ENCODE measurements around the gene ALDH4A1. TPM values are rescaled to one million over a fixed set of nuclear protein-coding genes. Genes with fewer than 3 reads are reported as not detected.

ALDH4A1 gene
- total RNA-seq, 1 experiment from 2014 or later, result 26.1 TPM

DNA sequence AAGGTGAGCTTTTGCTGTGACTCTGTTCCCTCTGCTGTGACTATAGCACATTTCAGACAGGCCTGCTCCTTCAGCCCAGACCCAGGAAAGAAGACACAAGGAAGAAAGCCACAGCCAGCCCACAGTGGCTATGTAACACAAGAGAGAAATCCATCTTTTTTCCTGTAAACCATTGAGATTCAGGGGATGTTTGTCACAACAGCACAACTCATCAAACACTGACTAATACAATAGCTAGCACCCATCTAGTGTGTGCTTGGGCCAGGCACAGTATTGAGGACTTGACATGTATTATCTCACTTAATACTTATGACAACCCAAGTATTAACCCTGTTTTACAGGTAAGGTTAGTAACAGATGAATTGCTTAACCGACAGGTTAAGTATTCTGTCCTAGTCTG lies 72.7 kb downstream of the ALDH4A1 start:
- H4K8ac ChIP-seq (replicated peaks; ENCODE audit: insufficient read length, low read depth, low read length), result no peak overlapping the region
- Mint-ChIP-seq H3K4me1 (no peaks in the 10 kb centered on the region), H3K9me3 (peaks cover 19 to 32% of the 10 kb centered on the region in 2 experiments), H3K36me3 (ENCODE audit: insufficient read depth in 1 of 3, low read depth in 3 of 3) (peaks cover 1 to 7% (median 4%) of the 10 kb centered on the region in 3 experiments; a peak in 3 of 7 replicates), H3K4me3 (no peak overlapping the region), H3K27me3 (ENCODE audit: low read depth) (peaks cover 44% of the 10 kb centered on the region), H3K27ac (no peak overlapping the region)
- no peak overlapping the region for H3K4me2 ChIP-seq (ENCODE audit: insufficient read depth, insufficient read length, low read length)
- H4K5ac ChIP-seq (ENCODE audit: insufficient read length, low read depth, low read length), result no peak overlapping the region
- H3K27ac ChIP-seq (ENCODE audit: insufficient read length, low read depth, low read length), result no peak overlapping the region
- H2BK120ac ChIP-seq (ENCODE audit: low read depth, low read length, poor library complexity, severe bottlenecking), result no peak overlapping the region
- H3K79me1 ChIP-seq (ENCODE audit: insufficient read depth, low read depth, low read length, poor library complexity, severe bottlenecking), result no peaks in the 10 kb centered on the region
- TF ChIP-seq, protein P1, sequence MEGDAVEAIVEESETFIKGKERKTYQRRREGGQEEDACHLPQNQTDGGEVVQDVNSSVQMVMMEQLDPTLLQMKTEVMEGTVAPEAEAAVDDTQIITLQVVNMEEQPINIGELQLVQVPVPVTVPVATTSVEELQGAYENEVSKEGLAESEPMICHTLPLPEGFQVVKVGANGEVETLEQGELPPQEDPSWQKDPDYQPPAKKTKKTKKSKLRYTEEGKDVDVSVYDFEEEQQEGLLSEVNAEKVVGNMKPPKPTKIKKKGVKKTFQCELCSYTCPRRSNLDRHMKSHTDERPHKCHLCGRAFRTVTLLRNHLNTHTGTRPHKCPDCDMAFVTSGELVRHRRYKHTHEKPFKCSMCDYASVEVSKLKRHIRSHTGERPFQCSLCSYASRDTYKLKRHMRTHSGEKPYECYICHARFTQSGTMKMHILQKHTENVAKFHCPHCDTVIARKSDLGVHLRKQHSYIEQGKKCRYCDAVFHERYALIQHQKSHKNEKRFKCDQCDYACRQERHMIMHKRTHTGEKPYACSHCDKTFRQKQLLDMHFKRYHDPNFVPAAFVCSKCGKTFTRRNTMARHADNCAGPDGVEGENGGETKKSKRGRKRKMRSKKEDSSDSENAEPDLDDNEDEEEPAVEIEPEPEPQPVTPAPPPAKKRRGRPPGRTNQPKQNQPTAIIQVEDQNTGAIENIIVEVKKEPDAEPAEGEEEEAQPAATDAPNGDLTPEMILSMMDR (conservative IDR thresholded peaks at IDR 0.05), result no peak
- no peak overlapping the region for H2BK20ac ChIP-seq (ENCODE audit: low read depth, low read length, poor library complexity, severe bottlenecking)
- no peak overlapping the region for H3K4ac ChIP-seq (ENCODE audit: low read depth, low read length)
- no peak overlapping the region for H3T11ph ChIP-seq (ENCODE audit: low read length)
- no peak overlapping the region for H4K91ac ChIP-seq (ENCODE audit: insufficient read length, low read depth, low read length)
- no peaks in the 10 kb centered on the region for H3K79me2 ChIP-seq (ENCODE audit: insufficient read depth, low read length)
- H2BK5ac ChIP-seq (ENCODE audit: insufficient read length, low read length), result no peak overlapping the region
- no CpG with 5 or more reads among the region's 1 CpG for WGBS (ENCODE audit: extremely low coverage, insufficient read length, low lambda C conversion rate)
- H3K4me1 ChIP-seq (ENCODE audit: insufficient read depth, low read length), result no peaks in the 10 kb centered on the region
- H3K9me3 ChIP-seq (ENCODE audit: control insufficient read depth, low read depth, low read length), result no peaks in the 10 kb centered on the region
- H2AFZ ChIP-seq (ENCODE audit: low read length), result no peak overlapping the region
- no peak overlapping the region for H2BK15ac ChIP-seq (ENCODE audit: low read depth, low read length)
- no peak overlapping the region for H2BK12ac ChIP-seq (ENCODE audit: insufficient read length, low read depth, low read length)
- no peak overlapping the region for H3K23ac ChIP-seq (ENCODE audit: insufficient read length, low read depth, low read length)
- no peaks in the 10 kb centered on the region; the same call in 1 of the 2 replicates for H3K27me3 ChIP-seq (ENCODE audit: insufficient read depth, low read length)
- no peak for DNase-seq
- no peak overlapping the region for H3K56ac ChIP-seq (ENCODE audit: insufficient read length, low read depth, low read length)
- H3K23me2 ChIP-seq (ENCODE audit: insufficient read length, low read depth, low read length, poor library complexity, severe bottlenecking), result no peaks in the 10 kb centered on the region
- H4K20me1 ChIP-seq (ENCODE audit: control insufficient read depth, insufficient read depth, insufficient read length), result no peaks in the 10 kb centered on the region
- H3K14ac ChIP-seq (ENCODE audit: insufficient read depth, low read length), result no peak overlapping the region
- no peak overlapping the region for H2AK5ac ChIP-seq (ENCODE audit: insufficient read length, low read length)
- no peak overlapping the region for H3K9ac ChIP-seq (ENCODE audit: extremely low read depth, insufficient read length, low read length)
- H3K18ac ChIP-seq (ENCODE audit: insufficient read length, low read depth, low read length), result no peak overlapping the region
